Measurements from ENCODE around the gene GARIN5A.

- no peak for TF ChIP-seq SP1 (CRISPR knock-in tag; conservative IDR thresholded peaks at IDR 0.05)
- TF ChIP-seq CTCF (IDR thresholded peaks at IDR 0.05): no peak
- TF ChIP-seq CBFB (CRISPR knock-in tag; IDR thresholded peaks at IDR 0.05; ENCODE audit: low read depth): no peak
- TF ChIP-seq SOX15 (CRISPR knock-in tag; IDR thresholded peaks at IDR 0.05): no peak
- no peak for TF ChIP-seq MLX (CRISPR knock-in tag; IDR thresholded peaks at IDR 0.05)
Observed at GRCh38 chr19:50434525-50434924, 42.1 kb downstream of the GARIN5A start.

Data from WTC11 (cell line).